Middle frontal gyrus (tissue), 1 donor: ENCODE data around the gene ADARB2.
"Not testable (repeated sequence)": the region's sequence is repeated elsewhere in the genome, so short reads cannot be mapped to it uniquely, and the experiment has no call there.

Source experiments
- DNase-seq: peaks from one replicate; pipeline ENCODE4 v3.0.0-alpha.2; 2015; ENCODE audit warnings: low spot score; ENCODE audit errors: extremely low spot score

The ADARB2 gene

DNA sequence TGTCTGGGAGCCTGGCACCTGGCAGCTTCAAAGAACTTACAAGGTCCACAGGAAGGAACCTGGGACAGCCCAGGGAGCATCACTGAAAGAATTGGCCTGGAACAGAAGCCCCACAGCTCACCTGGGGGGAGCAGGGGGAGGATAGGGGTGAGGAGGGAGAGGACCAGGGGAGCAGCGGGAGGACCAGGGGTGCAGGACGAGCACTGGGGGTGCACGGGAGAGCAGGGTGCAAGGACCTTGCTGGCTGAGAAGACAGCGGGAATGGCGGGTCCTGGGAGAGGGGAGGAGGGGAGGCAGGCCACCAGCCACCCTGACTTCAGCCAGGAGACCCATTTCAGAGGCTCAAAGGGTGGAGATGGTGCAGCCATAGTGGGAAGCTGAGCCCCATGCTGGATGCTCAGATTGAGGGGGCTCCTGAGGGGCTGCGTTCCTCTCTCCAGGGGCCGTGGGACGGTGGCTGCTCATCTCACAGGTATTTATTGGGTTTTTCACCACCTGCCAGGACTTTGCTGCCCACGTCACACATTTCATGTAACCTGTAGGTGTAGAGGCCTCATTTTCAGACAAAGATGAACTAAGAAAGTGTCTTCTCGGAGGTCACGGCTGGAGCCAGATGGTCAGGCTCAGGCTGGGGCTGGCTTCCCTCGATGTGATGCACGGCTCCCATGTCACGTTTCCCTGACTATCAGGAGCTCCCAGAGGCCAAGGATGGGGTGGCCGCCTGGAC, 571.1 kb downstream of the ADARB2 start:
- no peak for DNase-seq

DNA sequence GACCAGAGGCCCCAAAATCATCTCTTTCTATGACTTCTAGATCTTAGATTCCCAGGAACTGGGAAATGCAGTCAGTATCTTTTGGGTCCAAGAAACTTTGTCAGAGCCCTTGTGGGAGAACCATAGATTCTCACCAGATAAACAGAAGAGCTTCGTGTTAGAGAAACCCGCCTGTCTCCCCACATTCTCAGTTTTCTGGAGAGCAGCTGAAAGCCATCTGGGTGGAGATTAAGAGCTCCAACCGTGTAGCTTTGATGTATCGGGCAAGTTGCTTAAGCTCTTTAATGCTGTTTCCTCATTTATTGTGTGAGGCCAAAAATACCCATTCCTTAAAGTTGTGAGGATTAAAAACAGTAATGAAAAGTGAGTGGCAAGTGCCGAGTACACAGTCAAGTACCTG, 573.5 kb downstream of the ADARB2 start:
- DNase-seq: no peak

DNA sequence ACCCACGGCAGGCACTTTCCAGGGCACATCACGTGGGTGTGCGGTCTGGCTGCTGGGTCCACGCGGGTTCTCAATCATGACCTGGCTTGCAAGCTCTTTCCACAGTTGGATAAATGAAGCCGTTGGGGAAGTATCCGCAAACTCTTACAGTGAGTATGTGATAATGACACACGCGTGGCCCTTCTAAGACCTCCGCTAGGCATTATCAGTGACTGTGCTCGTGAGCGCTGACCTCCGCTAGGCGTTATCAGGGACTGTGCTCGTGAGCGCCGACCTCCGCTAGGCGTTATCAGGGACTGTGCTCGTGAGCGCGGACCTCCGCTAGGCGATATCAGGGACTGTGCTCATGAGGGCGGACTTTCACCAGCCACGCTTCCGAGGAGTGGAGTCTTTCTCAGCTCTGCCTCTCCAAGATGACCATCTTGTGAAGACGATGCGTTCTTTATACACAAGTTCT, 574.1 kb downstream of the ADARB2 start:
- DNase-seq: no peak

DNA sequence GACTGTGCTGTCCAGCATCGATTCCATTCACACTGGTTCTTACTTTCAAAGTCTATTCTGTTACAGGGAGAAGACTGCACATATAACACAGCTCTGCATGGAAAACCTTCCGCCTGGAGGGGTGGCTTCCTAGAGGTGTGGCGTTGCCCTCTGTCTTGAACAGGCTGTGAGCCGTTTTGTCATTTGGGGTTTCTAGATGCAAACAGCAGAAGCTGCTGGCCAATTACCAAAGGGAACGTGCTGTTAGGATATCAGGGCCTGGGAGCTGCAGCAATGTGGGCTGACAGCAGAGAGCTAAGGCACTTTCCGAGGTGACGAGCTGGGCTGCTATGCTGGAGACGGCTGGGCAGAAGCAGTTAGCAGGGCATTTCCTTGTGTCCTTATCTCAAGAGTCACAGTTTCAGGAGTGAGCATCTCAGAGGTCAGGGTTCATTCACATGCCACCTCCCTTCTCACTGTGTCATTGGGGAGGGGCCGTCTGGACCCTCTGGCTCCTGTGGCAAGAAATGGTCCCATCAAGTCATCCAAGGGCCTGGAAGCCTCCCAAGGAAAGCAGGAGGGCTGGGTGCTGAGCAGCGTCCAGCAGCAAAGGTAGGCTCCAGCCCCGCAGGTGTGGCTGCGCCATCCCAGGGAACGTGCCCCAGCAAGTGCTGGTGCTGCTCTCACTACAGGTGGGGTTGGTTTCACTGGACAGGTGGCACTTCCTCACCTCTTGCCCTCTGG, 574.7 kb downstream of the ADARB2 start:
- no peak for DNase-seq

DNA sequence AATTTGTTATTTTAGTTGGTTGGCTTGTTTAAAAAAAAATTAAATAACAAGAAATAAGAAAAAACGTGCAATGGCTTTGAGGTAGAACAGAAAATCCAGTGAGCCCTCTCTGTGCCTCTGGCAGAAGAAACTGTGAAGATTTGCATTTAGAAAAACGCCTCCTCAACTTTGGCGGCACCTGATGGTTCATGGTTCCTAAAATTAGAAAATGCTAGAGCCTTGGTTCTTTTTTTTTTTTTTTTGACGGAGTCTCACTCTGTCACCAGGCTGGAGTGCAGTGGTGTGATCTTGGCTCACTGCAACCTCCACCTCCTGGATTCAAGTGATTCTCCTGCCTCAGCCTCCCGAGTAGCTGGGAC, 576.0 kb downstream of the ADARB2 start:
- peak; percentile 12 for DNase-seq

- DNase-seq: no peak
These were observed 576.6 kb downstream of the ADARB2 start for GRCh38 chr10:1160561-1161314.

DNA sequence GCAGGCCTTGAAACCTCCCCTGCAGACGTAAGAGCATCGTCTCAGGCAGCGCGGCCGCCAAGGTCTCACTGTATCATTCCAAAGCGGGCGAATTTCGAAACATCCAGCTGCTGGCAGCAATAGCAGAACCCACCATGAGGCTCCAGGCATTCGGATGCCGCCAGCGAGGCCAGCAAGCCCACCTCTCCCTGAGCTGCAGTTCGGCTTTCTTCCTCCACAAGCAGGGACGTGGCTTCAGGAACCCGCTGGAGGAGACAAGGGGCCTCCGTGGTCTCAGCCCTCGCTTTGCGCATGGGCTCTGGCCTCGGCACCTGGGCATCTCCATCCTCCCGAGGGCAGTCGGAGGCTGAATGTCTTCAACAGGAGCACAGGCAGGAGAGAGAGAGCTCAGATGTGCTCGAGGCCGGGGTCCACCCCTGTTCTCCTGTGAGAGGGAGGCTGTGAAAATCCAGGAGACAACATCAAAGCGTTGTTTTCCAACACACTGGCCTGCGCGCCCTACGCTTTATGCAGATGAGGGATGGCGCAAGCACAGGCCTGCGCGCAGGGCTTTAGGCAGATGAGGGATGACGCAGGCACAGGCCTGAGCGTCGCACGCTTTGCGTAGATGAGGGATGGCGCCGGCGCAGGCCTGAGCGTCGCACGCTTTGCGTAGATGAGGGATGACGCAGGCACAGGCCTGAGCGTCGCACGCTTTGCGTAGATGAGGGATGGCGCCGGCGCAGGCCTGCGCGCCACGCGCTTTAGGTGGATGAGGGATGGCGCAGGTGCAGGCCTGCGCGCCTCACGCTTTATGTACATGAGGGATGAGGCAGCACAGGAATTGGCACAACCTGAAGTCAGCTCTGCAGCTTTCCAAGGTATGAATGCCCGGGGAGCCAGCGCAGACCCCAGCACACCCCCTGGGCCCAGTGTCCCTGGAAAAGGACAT, 577.9 kb downstream of the ADARB2 start:
- DNase-seq: no peak

DNA sequence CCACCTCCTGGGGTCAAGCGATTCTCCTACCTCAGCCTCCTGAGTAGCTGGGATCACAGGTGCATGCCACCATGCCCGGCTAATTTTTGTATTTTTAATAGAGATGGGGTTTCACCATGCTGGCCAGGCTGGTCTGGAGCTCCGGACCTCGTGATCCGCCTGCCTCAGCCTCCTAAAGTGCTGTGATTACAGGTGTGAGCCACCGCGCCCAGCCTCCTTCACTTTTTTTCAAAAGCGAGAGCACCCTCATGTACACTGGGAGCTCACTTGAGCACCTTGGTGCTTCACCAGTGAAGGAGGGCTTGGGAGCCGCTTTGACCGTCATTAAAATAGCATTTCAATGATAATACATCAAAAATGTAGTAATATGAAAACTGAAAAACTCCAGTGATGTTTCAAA, 578.8 kb downstream of the ADARB2 start:
- DNase-seq: not testable (repeated sequence)

DNA sequence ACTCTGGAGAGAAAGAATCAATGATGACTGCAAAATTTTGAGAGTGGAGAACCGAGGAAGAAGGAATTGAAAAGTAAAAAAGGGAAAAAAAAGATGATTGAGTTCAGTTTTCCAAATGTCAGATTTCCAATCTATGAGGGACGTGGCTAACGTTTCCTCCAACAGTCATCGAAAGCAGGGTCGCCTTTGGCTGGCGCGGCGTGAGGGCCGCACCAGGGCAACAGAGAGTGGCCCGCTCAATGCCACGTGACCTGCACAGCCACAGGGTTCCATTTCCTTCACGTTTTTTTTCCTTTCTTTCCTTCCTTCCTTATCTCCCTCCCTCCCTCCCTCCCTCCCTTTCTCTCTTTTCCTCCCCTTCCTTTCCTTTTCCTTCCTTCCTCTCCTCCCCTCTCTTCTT, 579.3 kb downstream of the ADARB2 start:
- DNase-seq: no peak

DNA sequence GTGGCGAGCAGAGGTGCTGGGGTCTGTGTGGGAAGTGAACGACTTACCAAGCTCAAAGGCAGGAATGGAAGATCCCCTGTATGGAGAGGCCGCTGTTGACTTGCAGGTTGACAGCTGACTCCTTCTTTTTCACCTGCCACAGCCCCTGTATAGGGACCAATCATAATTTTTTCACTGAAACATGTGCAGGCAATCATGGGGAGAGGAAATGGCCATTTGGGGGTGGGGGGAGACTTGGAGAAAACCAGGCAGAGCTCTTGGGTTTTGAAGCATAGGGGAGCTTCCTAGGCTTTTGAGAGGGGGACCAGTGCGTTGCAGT, 579.8 kb downstream of the ADARB2 start:
- no peak for DNase-seq

GRCh38 chr10:1156921-1157614, 580.3 kb downstream of the ADARB2 start:
- DNase-seq: no peak

DNA sequence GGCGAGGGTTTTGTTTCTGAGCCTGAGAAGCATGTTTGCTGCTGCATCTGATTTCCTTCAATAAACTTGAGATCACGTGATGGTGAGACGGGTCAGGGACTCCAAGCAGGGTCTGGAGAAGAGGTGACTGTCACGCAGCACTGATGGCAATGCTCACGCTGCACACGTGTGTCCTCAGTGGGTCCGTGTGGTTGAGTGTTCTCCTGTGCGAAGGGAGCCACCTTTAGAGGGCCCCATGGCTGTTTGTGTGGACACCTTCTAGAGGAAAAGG, 580.8 kb downstream of the ADARB2 start:
- DNase-seq: no peak

GRCh38 chr10:1155791-1156615, 581.3 kb downstream of the ADARB2 start:
- DNase-seq: no peak

GRCh38 chr10:1154531-1155295, 582.6 kb downstream of the ADARB2 start:
- no peak for DNase-seq

DNA sequence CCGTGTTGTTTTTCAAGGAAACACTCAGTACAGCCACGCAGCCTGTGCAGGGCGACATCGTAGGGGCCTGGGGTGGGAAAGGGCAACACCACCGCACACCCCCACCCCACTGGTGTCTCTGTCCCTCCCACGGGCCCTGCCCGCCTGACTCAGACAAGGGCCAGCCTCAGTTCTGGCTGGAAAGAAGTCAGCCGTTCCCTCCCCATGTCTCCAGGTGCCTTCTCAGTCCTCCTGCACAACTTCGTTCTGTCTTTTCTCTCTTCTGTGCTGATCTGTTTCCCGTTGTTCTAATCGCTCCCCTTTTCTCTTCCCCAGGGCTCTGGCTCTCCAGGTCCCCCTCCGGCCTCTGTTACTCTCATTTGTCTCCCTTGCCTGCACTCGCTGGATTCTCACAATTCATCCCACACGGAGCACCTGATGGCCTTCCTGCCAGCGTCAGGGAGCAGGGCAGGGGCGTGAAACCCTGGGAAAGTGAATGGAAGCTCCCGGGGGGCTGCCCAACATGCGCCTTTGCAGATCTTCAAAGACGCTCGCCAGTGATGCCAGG, 583.4 kb downstream of the ADARB2 start:
- no peak for DNase-seq

DNA sequence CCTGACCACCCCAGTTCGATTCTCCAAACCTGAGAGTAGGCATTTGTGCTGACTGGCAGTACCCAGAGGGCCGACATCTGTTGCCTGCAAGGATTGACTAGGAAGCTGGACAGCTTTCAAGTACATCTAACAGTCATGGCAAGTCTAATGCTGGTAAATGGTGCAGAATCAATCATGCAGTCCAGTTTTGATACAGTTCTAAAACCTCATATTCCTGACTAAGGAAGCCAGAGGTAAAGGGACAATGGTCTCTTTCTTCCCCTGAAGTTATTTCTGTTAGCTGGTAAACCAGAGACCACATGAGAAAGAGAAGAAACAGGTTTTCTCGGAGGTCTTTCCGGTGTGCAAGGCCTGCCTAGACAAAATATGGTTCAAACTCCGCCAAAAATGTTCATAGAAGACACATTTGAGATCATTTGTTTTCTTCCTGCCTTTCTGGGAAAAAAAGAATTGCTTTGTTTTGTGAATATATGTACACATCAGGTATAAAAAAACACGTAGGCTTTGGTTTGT, 584.0 kb downstream of the ADARB2 start:
- no peak for DNase-seq

DNA sequence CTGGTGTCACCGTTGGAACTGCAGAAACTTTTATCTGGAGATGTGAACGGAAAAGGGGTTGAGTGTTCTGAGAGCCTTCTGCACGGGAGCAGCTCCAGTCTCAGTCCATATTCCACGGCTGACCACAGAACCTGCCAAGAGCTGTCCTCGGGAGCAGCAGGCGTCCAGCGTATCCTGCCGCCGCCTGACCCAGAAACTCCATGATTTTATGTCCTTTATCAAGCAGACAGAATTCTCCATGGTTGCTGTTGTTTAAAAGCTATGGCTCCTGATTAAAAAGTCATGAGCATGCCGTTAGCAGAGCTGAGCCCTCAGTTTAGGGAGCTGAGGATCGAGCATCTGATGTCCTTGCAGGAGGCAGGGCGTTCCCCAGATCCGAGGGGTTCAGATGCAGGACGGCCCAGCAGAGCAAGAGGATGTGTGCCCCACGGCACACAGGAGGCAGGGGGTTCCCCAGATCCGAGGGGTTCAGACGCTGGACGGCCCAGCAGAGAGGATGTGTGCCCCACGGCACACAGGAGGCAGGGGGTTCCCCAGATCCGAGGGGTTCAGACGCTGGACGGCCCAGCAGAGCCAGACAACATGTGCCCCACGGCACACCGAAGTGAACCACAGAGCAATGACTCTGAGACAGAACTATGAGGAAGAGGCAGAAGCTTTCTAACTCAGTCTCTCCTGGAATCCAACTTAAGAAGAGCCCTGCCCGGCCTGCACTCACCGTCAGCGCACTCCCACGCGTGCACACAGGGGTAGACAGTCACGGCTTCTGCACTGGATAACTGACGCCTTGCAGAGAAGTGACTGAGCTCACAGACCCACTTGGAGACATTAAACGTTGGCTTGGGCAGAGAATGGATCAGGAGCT, 584.7 kb downstream of the ADARB2 start:
- no peak for DNase-seq
